Embryonic facial prominence (tissue), 1 donor: ENCODE results near the gene STARD7.

Source experiments
- DNase-seq: peaks from one replicate; pipeline ENCODE4 v3.0.0-alpha.2; 2016; ENCODE audit errors: extremely low spot score

The STARD7 gene

GRCh38 chr2:96197546-96198255 is 10.9 kb downstream of the STARD7 start:
- no peak for DNase-seq

- DNase-seq = no peak
Measured at GRCh38 chr2:96195410-96196066, 13.1 kb downstream of the STARD7 start.

GRCh38 chr2:96191937-96192670 is 16.5 kb downstream of the STARD7 start:
- DNase-seq = no peak

DNA sequence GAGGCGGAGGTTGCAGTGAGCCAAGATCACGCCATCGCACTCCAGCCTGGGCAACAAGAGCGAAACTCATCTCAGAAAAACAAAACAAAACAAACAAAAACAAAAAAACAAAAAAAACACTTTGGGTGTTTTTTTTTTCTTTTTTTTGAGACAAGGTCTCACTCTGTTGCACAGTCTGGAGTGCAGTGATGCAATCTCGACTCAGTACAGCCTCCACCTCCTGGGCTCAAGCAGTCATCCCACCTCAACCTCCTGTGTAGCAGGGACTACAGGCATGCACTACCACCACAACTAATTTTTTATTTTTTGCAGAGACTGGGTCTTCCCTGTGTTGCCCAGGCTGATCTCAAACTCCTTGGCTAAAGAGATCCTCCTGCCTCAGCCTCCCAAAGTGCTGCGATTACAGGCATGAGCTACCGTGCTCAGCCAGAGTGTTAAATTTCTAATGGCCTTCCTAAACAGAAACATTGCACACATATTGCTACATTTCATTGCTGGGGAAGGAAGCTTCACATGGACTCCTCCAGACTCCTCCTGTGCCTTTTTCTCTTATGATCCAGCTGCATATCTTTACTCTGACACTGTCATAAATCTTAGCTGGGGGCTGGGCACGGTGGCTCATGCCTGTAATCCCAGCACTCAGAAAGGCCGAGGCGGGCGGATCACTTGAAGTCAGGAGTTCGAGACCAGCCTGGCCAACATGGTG is 19.7 kb downstream of the STARD7 start:
- no peak for DNase-seq

- DNase-seq = no peak
Measured at GRCh38 chr2:96186562-96186961, 22.1 kb downstream of the STARD7 start.

- no peak for DNase-seq
Measured at GRCh38 chr2:96185516-96185915, 23.1 kb downstream of the STARD7 start.

DNA sequence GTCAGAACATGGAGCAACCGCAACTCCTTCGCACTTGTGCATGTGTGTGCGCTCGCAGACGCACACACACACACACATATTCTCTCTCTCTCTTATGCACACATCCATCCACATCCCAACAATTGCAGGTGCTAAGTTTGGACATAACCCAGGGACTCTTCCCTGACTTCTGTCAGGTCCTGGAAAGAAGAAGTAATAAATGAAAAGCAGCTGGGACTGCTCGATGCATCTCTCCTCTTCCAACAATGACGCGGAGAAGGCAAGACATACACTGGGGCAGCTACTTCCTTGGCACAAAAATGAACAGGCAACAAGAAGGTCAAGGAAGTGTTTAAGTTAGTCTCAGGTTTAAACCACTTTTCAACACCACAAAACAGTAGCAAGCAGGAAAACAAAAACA is 23.6 kb downstream of the STARD7 start:
- no peak for DNase-seq

GRCh38 chr2:96184188-96184587 is 24.4 kb downstream of the STARD7 start:
- no peak for DNase-seq

DNA sequence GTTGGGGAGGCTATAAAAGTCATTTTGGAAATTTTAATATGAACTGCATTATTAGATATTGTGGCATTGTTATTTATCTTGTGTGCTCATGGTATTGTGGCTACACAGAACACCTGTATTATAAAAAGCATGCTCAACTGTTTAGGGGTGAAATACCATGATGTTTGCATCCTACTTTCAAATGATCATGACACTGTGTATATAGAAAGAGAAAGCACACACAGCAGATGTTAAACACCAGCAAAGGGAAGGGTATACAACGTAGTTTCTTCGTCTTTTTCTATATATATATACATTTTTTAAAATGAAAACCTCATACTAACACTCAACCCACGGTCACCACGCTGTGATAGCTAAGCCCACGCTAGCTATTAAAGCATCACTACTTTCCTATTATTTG is 27.1 kb downstream of the STARD7 start:
- DNase-seq = no peak

DNA sequence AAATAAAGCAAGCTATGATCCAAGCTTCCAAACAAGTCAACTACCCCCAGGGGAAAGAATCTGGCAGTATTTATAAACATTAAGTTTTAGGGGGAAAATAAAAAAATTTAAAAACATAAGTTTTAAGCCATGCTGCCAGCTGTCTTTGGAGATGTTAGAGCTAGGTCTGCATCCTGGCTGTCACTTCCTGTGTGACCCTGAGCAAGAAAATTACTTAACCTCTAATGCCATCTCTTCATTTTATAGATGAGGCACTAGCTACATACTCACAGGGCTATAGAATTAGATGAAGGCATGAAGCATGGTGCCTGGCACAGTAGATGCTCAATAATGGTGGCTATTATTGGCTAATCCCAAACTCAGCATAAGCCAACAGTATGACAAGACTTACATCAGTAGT is 28.1 kb downstream of the STARD7 start:
- DNase-seq = no peak

DNA sequence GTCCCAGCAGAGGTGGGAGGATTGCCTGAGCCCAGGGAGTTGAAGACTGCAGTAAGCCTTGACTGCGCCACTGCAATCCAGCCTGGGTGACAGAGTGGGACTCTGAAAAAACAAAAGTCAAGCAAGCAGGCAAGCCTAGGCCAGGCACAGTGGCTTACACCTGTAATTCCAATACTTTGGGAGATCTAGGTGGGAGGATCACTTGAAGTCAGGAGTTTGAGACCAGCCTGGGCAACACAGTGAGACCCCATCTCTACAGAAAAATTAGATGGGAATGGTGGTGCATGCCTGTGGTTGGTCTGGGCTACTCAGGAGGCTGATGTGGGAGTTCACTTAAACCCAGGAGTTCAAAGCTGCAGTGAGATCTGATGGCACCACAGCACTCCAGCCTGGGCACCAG is 28.6 kb downstream of the STARD7 start:
- DNase-seq = no peak

DNA sequence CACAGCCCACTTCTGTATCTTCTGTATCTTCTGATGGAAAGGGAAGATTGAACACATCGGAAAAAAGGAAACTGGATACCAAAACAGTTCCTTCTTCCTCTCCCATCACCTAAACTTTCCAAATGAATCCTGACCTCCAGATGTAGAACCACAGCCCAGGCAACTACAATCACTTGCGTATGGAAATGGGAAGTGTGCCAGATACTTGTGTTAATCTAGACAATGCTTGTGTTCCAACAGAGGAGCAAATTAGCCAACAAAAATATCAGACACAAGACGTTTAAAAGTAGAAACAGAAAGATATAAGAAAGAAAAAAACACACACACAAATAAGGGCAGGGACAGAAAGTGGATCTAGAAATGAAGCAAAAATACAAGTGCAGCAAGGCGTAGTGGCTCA is 32.0 kb downstream of the STARD7 start:
- no peak for DNase-seq

DNA sequence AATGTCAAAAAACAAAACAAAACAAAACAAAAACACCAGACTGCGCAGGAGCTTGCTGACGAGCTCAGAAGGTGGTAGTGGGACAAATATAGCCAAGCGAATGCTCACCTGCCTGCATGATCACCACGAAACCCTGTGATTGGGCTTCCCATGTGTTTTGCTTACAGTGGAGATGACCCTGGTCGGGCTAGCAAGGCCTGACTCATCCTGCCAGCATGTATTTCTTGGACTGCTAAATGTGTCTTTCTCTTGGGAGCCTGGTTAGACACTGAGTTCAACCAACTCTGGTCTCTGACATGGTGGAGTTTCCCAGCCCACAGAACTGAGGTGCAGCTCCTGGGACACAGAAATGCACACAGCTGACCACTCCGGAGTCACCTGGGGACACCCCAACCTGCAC is 32.7 kb downstream of the STARD7 start:
- DNase-seq = no peak

DNA sequence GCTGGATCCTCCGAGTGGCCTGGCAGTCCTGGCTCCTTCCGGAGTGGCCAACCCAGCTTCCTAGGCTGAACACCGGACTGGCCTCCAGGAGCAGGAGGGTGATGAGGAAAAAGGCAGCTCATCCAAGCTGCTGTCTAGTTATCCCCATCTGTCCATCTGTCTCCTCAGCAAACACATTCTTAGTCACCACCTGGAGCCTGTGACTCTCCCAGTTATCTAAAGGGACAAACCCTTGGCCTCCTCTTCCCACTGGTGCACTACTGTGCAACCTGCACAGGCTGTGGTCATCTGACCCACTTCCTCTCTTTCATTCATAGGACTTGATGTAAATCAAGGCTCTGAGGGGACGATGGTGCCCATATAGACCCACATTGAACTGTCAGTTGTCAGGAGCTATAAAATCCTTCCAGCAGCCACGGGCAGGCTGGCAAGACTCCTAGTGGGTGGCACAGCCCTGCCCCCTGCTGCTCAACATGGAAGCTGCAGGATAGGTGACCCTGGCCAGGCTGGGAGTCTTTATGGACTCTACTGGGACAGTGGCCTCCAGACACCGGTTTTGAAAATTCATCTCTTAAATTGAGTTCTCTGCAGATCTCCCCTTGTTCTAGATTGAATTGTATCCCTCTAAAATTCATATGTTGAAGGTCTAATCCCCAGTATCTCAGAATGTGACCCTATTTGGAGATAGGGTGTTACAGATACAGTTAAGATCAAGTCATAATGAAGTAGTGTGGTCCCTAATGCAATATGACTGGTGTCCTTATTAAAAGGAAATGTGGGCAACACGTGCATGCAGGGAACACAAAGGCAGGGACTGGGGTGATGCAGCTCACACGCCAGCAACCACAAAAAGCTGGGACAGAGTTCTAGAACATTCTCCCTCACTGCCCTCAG is 34.1 kb downstream of the STARD7 start:
- peak; percentile 25 for DNase-seq

GRCh38 chr2:96171831-96172230 is 36.8 kb downstream of the STARD7 start:
- no peak for DNase-seq

- no peak for DNase-seq
Measured at GRCh38 chr2:96170626-96171025, 38.0 kb downstream of the STARD7 start.

- DNase-seq = no peak
Measured at GRCh38 chr2:96169868-96170507, 38.6 kb downstream of the STARD7 start.

DNA sequence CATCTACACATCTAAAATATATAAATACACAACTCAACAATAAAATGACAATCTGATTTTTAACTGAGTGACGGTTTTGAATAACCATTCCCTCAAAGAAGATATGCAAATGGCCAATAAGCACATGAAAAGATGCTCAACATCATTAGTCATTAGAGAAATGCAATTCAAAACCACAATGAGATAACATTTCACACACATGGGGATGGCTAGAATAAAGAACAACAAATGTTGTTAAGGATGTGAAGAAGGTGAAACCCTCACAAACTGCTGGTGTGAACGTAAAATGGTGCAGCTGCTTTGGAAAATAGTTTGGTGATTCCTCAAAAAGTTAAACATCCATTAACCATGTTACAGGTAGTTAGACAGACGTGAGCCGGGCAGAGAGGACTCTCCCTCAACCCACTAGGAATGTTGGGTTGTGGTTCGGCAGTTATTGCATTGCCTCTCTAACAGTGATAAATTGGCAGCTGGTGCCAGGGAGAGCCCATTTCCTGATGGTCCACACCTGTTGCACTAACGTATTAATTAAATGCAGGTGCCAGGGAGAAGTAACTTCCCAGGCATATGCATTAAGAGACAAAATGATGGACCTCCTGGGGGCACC is 41.1 kb downstream of the STARD7 start:
- DNase-seq = no peak

- DNase-seq = no peak
Measured at GRCh38 chr2:96164459-96165184, 44.0 kb downstream of the STARD7 start.
